Measurements from ENCODE around the gene XRCC3.
A peak's percentile ranks its signal among the peaks of the same experiment; 100 is the strongest.

The XRCC3 gene

DNA sequence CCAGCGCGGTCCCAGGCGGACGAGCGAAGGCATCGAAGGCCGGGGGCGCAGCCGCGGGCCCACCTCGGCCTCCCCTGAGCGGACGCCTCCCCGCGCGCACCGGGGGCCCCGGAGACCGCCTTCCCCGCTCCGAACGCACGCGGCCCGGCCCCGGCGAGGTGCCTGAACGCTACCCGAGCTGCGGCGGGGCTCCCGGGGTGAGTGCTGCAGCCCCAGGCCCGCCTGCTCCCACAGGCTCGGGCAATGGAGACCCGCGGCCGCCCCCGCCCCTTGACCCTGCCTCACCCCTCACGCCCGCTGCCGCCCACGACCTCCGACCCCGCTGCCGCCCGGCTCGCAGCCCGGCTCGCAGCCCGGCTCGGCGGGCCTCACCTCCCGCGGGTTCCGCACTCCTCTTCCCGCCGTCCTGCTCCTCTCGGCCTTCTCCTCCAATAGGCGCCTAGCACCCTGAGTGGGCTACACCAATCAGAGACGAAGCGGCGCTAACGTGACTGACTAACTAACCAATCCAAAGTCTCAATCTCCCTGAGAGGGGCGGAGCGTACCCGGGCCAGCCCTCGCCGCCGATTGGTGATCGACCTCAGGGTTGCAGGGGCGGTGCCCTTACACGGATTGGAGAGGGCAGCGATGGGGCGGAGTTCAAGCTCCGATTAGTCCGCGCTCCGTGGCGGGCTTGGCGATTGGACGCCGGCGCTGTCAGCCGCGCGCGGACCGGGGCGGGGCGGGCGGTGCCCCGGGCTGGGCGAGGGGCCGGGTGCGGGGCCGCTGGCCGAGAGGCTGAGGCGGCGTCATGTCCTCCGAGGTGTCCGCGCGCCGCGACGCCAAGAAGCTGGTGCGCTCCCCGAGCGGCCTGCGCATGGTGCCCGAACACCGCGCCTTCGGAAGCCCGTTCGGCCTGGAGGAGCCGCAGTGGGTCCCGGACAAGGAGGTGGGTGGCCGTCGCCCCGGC is at the start of gene XRCC3, which contains the start of gene ZFYVE21:
Gene XRCC3, minus strand, starts transcription at position 400 of the 949 bp plus-strand sequence. CDS start 4,364 bp downstream, outside the sequence.
Gene ZFYVE21, plus strand, starts transcription at position 759 of the 949 bp plus-strand sequence. Its CDS starts 32 bp downstream, at position 791.
- peak; percentile 100 for DNase-seq (ENCODE audit: low read depth, low spot score)

DNA sequence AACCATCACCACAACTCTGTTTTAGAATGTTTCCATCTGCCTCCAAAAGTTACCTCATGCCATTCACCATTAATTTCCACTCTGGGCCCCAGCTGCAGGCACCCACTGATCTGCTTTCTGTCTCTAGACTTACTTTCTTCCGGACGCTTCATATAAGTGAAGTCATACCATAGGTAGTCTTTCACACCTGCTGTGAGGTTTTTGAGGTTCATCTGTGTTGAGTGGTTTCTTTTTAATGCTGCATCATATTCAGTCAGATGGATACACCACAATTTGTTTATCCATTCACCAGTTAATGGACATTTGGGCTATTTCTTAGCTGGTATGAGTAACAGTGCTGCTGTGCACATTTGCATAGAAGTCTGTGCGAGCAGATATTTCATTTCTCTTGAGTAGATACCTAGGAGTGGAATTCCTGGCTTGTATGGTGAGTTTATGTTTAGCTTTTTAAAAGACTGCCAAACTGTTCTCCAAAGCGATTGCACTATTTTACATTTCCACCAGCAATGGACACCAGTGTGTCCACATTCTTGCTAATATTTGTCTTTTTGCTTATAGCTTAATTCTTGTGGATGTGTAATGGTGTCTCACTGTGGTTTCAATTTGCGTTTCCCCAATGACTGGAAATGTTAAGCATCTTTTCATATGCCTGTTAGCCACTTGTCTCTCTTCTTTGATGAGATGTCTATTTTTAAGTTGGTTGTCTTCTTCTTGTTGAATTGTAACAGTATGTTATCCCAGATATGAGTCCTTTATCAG is 48.7 kb upstream of the XRCC3 start:
- DNase-seq (ENCODE audit: low read depth, low spot score), result no peak

DNA sequence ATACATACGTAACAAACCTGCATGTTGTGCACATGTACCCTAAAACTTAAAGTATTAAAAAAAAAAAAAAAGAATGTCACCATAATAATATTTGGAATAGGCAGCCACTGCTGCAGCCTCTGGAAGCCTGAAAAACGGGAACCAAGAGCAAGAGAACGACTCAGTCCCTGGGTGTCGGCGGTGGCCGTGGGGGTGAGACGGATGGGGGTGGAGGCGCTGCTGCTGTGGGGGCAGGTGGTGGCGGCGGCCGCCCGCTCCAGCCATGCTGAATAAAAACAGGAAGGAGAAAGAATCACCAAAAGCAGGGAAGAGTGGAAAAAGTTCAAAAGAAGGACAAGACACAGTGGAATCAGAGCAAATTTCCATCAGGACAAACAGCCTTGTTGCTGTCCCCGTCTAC is 47.3 kb upstream of the XRCC3 start:
- DNase-seq (ENCODE audit: low read depth, low spot score), result no peak

DNA sequence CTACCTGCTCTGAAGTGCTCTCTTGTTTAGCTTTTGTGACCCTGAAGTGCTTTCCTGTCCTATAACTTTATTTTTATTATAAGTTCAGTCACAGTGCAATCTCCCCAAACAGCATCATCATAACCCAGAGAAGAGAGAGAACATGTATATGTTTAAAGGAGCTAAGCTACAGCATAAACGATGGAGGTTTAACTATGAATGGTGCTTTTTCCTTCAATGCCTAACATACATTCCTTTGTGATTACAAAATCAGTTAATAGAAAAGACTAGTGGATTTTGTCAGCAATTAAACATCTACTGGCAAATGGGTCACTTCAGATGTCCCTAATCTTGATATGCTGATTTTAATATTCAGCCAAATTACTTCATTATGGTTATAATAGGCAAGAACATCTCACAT is 46.8 kb upstream of the XRCC3 start:
- peak; percentile 17 for DNase-seq (ENCODE audit: low read depth, low spot score)

DNA sequence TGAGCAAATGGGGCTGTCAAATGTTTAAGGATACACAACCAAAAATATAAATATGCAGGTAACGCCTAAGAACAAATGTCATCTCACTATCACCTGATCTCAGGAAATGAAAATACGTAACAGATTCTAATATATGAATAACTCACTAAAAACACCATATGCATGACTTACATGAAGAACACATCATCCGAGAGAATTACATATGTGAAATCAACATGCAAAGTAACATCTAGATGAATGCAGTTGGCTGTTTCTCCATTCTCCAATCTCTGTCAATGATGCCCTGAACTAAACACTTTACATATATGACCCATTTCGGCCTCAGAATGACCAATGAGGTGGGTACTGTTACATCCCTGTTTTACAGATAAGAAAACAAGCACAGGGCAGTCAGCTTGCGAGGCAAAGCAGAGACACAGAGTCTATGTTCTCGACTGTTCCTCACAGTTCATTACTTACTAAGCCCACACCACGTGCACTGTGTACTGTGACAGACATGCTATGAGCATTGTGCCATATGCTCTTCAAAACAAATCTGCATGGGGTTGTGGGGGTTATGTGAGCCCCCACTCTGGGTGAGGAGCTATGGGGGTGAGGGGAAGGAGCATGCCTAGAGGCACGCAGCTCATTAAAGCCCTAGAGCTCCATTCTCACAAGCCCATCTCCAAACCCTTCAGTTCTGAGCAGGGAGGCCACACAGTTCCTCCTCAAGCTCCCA is 43.0 kb upstream of the XRCC3 start:
- no peak for DNase-seq (ENCODE audit: low read depth, low spot score)

DNA sequence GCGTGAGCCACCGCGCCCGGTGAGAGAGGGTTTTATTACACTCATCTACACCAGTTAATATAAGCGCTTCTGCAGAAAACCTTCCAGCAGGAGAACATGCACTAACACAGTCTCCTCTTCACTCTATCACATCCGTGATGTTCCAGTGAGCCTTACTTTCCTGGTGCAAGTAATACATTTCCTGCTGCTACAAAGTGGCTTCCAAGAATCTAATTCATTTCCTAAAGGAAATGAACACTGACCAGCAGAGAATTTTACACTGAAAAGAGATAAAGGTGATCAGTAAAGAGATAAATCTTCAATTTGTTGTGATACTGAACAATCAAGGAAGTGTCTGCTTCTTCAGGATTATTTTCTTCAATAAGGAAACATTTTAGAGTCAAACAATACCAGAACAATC is 39.8 kb upstream of the XRCC3 start:
- DNase-seq (ENCODE audit: low read depth, low spot score), result no peak

DNA sequence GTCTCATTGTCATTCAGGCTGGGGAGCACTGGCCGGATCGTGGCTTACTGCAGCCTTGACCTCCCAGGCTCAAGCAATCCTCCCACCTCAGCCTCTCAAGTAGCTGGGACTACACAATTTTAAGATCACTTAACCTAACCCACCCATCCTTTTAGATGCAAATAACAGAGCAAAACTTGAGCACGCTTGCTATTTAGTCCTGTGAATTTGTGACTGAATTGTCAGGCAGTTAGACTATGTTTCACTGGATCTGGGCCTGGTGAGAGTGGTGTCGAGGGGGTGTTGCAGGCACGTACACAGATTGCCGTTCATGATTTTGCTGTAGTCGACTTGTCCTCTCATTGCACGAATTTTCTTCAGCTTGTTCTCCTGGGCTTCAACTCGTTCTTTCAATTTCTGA is 38.5 kb upstream of the XRCC3 start:
- DNase-seq (ENCODE audit: low read depth, low spot score), result no peak

DNA sequence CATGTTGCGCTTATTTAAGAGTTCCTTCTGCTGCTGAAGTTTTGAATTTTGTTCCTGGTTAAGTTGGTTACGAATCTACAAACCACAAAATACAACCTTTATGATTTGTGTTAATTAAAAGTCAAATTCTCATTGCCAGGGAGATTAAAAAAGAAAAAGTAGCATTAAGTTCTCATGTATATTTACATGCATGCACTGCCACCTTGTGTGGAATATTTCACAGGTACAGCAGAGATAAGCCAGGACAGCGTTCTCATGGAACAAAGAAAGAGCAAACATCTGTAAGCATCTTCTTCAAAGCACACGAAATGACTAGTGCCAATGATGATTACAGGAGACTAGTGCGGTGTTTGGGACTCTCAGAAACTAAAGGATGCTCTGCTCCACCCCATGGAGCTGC is 34.6 kb upstream of the XRCC3 start:
- DNase-seq (ENCODE audit: low read depth, low spot score), result no peak

DNA sequence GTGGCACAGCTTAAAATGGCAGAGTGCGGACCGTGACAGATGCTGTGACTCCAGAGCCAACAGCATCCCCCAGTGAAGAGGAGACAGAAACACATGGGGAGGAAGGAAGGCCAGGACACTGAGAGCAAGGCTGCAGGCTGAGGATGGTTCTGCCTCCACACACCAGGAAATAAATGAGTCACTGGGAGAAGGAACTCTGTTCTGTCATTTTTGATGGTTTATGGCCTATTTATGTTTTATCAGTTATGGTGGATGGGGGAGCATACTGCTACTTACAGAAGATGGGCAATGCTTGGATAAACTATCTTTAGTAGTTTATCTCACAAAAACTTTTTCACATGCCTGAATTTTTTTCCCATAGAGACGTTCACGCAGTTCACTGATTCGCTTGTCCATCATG is 34.2 kb upstream of the XRCC3 start:
- no peak for DNase-seq (ENCODE audit: low read depth, low spot score)

DNA sequence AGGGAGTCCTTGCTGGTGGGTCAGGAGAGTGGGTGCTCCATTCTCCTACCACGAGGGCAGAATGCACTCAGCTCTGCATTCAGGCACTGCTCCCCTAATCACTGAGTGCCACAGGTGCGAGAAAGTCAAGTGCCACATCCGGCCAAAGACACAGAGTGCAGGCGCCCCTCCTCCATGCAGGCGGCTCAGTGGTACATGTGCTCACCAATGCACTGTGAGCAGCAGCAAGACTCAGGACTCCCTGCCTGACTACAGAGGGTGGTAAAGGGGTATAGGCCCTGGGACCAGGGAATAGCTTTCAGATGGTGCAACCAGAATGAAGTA is 33.2 kb upstream of the XRCC3 start:
- DNase-seq (ENCODE audit: low read depth, low spot score), result no peak

DNA sequence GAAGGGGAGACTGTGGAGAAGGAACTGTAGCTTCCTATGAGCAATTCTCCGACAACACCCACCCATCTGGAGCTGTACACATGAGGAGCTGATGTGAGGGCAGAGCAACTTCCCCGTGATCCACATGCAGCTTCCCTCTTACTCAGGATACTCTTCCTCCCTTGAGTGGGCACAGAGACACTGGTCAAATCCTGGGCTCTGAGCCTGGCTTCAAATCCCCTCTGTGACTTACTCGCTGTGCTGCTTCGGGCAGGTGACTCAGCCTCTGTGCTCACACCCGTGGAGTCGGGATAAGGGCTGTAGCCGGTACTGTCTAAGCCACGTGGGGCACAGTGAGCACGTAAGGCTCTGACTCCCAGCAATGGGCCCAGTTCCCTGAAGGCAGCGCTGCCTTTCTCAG is 31.4 kb upstream of the XRCC3 start:
- DNase-seq (ENCODE audit: low read depth, low spot score), result peak; percentile 56

DNA sequence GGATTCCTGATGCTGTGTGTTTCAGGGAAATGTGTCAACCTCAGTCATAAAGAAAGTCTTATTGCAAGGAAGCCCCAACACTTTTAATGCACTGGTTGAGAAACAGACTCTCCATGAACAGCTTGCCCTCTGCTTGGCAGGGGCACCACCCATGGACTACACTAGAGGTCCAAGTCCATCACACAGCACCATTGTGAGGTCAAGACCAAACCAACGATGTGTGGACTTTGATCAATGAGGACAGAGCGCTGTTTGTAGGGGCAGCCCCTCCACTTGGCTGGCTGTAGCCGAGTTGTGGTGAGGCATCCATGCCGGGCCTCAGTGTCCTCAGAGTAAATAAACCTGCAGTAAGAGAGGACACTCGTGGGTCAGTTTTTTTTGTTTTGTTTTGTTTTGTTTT is 30.2 kb upstream of the XRCC3 start:
- no peak for DNase-seq (ENCODE audit: low read depth, low spot score)

DNA sequence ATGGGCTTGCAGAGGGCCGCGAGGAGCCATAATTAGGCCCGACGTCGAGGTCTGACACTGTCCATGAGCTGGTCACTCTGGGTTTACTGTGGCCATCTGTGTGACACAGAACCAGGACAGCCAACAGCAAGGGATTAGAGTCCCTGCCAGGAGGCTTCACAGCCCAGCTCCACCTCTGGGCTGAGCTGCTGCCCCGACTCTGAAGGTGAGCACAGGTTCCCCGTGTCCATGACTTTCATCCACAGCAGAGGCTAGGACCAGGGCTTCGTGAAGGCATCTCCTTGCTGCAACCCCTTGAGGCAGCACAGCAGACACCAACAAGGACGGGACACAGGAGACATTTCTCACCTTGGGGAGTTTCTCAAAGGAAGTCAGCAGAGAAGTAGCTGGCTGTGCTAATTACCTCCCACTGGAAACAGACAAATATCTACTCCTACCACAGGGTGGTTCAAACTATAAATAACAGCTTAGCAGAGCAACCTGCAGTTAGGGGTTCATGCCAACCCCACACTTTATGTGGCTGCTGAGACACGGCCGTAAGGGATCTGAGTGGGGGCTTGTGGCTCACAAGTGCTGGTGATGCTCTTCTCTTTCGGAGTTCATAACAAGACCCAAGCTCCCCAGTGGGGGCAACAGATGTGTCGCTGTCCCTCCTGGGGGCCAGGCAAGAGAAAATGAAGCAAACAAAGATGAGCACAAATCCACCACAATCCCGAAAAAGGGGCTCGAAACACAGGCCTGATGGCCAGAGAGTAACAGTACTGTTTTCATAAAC is 29.6 kb upstream of the XRCC3 start:
- no peak for DNase-seq (ENCODE audit: low read depth, low spot score)

DNA sequence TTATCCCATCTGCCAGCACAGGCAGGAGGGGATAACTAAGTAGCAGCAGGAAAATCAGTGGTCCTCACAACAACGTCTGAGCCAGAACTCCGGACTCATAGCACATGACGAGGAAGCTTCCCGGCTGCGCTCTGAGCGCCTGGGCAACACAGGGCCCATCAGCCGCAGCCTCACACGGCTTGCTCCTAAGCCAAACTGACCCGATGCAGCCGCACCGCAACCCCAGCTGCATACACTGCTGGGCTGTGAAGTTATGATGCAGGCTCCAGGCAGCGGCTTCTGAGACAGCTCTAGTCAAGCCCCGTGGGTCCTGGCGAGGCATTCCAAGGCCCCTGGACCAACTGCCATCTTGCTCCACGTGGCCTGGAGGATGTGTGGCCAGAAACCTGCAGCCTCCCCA is 28.4 kb upstream of the XRCC3 start:
- no peak for DNase-seq (ENCODE audit: low read depth, low spot score)

DNA sequence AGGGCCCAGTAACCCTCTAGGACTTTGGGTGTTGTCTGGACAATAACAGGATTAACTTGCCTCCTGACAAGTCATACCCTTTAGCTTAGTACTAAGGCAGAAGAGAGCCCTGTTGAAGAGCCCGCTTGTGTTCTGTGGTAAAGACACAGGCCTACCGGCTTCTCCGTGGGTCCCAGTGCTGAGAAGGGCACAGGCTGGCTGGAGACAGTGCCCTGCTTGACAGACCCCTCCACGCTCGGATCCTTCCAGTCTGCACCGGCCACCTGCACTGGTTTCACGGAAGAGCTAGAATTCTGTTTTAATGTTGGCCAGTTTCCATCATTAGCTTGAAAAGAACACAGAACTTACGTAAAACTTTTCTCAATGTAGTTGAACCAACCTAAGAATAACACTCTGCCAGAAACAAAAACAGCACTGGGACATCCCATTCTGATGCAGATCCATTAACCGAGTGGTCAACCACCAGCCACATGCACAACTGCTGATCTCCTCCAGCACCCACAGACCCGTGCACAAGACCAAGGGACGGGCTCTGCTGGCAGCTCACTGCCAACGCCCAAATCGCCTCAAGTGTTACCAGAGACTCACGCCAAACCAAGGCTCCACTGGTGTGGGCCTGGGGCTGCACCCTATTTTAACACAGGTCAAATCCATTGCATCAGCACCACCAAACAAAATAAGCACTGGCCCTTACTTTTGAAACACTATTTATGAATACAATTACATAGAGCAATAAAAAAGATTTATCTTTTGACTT is 27.4 kb upstream of the XRCC3 start:
- DNase-seq (ENCODE audit: low read depth, low spot score), result no peak

DNA sequence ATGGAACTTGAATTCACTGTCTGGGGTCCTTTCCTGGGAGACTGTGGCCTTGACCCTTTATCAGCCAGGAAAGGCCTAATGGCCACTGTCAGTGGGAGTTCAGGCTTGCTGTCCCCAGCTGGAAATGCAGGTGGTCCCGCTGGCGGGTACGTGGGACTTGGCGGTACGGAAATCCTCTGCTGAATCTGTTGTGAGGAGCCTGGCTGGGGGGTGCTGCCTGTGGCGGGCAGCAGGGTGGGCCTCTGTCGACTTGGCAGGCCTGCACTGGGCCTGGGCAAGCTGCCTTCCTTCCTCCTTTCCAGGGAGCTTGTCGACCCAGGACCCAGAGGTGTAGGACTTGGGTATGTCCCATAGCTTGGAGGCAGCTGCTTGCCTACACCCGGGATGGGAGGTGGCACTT is 26.6 kb upstream of the XRCC3 start:
- DNase-seq (ENCODE audit: low read depth, low spot score), result no peak

DNA sequence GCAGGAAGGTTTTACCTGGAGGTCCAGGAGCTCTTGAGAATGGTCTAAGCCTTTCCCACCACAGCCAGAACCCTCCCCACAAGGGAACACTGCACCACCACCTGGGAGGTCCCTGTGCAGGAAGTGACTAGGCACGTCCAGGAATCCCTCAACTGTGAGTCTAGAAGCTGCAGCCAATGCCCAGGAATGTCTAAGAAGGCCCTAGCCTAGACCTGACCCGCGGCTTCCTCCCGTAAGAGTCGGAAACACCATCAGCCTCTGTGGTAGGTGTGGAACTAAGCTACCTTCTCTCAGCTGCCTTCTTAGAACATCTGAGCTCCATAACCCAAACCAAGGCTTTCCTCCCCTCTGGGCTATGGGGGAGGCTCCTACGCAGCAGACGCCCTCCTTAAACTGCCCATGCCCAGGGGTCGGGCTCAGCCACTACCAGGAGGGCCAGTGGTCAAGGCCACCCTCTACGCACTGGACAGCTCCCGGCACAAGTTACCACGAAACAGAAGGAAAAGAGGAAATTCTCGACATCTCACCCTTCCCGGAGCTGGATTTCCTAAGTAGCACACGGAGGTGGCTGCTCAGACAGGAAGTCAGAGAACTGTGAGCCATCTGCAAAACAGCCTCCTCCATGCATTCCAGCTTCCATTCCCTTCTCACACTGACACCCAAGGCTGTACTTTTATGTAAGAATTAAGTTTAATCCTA is 25.9 kb upstream of the XRCC3 start:
- no peak for DNase-seq (ENCODE audit: low read depth, low spot score)

DNA sequence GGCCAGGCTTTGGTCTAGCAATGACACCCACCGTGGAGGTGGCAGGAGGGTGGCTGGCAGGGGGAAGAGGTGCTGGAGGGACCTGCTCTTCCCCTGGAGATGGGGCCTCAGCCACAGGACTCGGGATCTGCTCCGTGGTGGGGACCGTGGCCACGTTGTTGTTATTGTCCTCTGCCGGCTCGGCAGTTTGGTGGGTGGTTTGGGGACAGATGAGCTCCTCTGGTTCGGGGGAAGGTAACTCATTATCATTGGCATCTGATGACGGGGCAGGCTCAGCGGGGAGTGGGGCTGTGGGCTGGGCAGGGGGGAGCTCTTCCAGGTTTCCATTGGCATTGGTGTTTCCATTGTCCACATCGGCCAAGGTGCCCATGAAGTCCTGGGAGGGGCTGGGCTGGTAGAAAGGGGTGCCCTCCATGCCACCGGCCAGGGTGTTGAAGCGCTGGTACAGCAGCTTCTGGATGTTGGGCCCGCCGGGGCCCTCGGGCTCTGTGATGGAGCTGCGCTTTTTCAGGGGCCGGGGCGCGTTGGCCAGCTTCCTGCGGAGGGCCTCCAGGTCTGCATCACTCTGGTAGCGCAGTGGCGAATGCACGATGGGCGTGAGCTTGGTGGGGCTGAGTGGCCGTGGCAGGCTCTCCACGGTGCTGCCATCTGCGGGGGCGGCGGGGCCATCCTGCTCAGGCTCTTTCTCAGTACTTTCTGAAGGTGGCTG is 24.7 kb upstream of the XRCC3 start:
- no peak for DNase-seq (ENCODE audit: low read depth, low spot score)

DNA sequence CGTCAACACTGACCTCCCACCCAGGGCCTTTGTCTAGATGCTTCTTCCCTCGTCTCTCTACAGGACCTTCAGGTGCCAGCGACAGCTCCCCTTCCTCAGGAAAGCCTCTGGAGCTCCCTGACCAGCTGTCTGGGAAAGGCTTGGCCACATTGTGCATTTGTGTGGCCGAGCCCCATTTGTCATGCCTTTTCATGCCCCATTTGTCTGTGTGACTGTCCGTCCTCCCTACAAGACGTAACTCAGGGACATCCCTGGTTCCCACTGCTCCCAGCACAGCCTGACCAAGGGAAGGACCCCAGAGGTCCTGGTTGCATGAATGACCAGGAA is 24.2 kb upstream of the XRCC3 start:
- DNase-seq (ENCODE audit: low read depth, low spot score), result no peak

Data from astrocyte of the hippocampus (primary cell).